ENCODE results near the gene SLC28A3. TPM values are rescaled to one million over a fixed set of nuclear protein-coding genes. Genes with fewer than 3 reads are reported as not detected.

SLC28A3 gene
- total RNA-seq, 1 donor from 2014 or later = not detected

GRCh38 chr9:84297162-84297821, 43.3 kb downstream of the SLC28A3 start:
- no peak for DNase-seq (ENCODE audit: low read depth in 2 of 2)

- DNase-seq (ENCODE audit: low read depth in 2 of 2) = peak in 1 of 2 donors; percentile 41
Observed at GRCh38 chr9:84296146-84296843, 44.3 kb downstream of the SLC28A3 start.

- DNase-seq (ENCODE audit: low read depth in 2 of 2) = no peak
Observed at GRCh38 chr9:84294241-84294950, 46.2 kb downstream of the SLC28A3 start.

- no peak for DNase-seq (ENCODE audit: low read depth in 2 of 2)
Observed at GRCh38 chr9:84293001-84293798, 47.4 kb downstream of the SLC28A3 start.

- no peak for DNase-seq (ENCODE audit: low read depth in 2 of 2)
Observed at GRCh38 chr9:84285381-84285780, 55.2 kb downstream of the SLC28A3 start.

- no peak for DNase-seq (ENCODE audit: low read depth in 2 of 2)
Observed at GRCh38 chr9:84283946-84284345, 56.6 kb downstream of the SLC28A3 start.

- DNase-seq (ENCODE audit: low read depth in 2 of 2) = peak in 1 of 2 donors; percentile 11
Observed at GRCh38 chr9:84278130-84278529, 62.4 kb downstream of the SLC28A3 start.

GRCh38 chr9:84277646-84278045, 62.9 kb downstream of the SLC28A3 start:
- no peak for DNase-seq (ENCODE audit: low read depth in 2 of 2)

GRCh38 chr9:84276741-84277140, 63.8 kb downstream of the SLC28A3 start:
- no peak for DNase-seq (ENCODE audit: low read depth in 2 of 2)

- DNase-seq (ENCODE audit: low read depth in 2 of 2) = no peak
Observed at GRCh38 chr9:84271921-84272556, 68.5 kb downstream of the SLC28A3 start.

- DNase-seq (ENCODE audit: low read depth in 2 of 2) = peak in 1 of 2 donors; percentile 12
Observed at GRCh38 chr9:84271531-84271900, 69.0 kb downstream of the SLC28A3 start.

- no peak for DNase-seq (ENCODE audit: low read depth in 2 of 2)
Observed at GRCh38 chr9:84270847-84271530, 69.6 kb downstream of the SLC28A3 start.

- peak; percentile 2 to 54 for DNase-seq (ENCODE audit: low read depth in 2 of 2)
Observed at GRCh38 chr9:84266087-84266561, 74.4 kb downstream of the SLC28A3 start.

GRCh38 chr9:84264307-84265029, 76.1 kb downstream of the SLC28A3 start:
- no peak for DNase-seq (ENCODE audit: low read depth in 2 of 2)

GRCh38 chr9:84261070-84261746, 79.3 kb downstream of the SLC28A3 start:
- peak; percentile 67 to 80 for DNase-seq (ENCODE audit: low read depth in 2 of 2)

GRCh38 chr9:84258371-84258770, 82.2 kb downstream of the SLC28A3 start:
- no peak for DNase-seq (ENCODE audit: low read depth in 2 of 2)

- DNase-seq (ENCODE audit: low read depth in 2 of 2) = no peak
Observed at GRCh38 chr9:84255696-84256095, 84.9 kb downstream of the SLC28A3 start.

GRCh38 chr9:84254972-84255371, 85.6 kb downstream of the SLC28A3 start:
- no peak for DNase-seq (ENCODE audit: low read depth in 2 of 2)

GRCh38 chr9:84251921-84252320, 88.6 kb downstream of the SLC28A3 start:
- DNase-seq (ENCODE audit: low read depth in 2 of 2) = no peak

All from dermis microvascular lymphatic vessel endothelial cell (primary cell).